ENCODE results near the gene ZNF804A. TPM values are rescaled to one million over a fixed set of nuclear protein-coding genes. Genes with fewer than 3 reads are reported as not detected.

Gene ZNF804A
- total and polyA plus RNA-seq, 8 donors, result 0.03 to 3.7 (median 0.33) TPM; not detected in 2

DNA sequence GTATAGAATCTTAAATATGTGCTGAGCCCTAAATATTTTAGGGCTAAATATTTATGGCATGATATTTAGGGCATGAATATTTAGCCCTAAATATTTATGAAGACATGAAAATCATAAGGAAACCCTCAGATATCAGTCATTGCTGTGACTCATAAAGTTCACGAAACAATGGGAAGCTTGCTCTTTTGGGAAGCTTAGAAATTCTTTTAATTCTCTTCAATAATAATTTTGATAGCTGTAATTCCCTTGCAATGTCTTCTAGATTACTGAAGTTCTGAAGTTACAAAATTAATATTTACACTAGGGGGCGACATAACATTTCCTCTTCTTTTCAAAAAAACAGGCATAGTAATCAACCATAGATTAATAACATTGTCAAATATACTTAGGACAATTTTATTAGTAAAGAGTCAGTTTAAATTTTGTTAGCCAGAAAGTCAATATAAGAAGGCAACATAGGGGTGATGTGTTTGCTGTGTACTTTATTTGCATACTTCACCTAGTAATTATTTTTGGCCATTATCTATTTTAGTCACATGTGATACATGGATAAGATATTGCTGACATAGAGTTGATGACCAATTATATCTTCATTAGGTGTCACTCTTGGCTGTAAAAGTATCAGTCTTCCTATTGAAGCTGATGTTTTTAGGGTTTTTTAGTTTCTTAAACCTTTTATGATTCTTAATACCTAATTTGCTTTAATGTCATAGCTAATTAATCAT, 13.2 kb downstream of the ZNF804A start:
- no peaks in the 10 kb centered on the region for H3K36me3 ChIP-seq
- H3K27me3 ChIP-seq, result no peaks in the 10 kb centered on the region
- no peaks in the 10 kb centered on the region for H3K4me1 ChIP-seq
- 34 to 41% (median 41%) methylated on average over 2 of the region's 2 CpGs for WGBS, 5 donors
- no peak overlapping the region for H3K4me3 ChIP-seq
- no peak overlapping the region for H3K27ac ChIP-seq
- TF ChIP-seq POLR2A (IDR thresholded peaks at IDR 0.05) (no peak), POLR2AphosphoS5 (IDR thresholded peaks at IDR 0.05) (no peak), EP300 (IDR thresholded peaks at IDR 0.05) (no peak)
- TF ChIP-seq, protein P1, sequence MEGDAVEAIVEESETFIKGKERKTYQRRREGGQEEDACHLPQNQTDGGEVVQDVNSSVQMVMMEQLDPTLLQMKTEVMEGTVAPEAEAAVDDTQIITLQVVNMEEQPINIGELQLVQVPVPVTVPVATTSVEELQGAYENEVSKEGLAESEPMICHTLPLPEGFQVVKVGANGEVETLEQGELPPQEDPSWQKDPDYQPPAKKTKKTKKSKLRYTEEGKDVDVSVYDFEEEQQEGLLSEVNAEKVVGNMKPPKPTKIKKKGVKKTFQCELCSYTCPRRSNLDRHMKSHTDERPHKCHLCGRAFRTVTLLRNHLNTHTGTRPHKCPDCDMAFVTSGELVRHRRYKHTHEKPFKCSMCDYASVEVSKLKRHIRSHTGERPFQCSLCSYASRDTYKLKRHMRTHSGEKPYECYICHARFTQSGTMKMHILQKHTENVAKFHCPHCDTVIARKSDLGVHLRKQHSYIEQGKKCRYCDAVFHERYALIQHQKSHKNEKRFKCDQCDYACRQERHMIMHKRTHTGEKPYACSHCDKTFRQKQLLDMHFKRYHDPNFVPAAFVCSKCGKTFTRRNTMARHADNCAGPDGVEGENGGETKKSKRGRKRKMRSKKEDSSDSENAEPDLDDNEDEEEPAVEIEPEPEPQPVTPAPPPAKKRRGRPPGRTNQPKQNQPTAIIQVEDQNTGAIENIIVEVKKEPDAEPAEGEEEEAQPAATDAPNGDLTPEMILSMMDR (IDR thresholded peaks at IDR 0.05), result peak in 1 of 7 experiments; percentile 17
- intact Hi-C loops (cut with DNase I; ENCODE audit: low total_unique reads), result no loop called here
- DNase-seq, result peak in 1 of 2 donors; percentile 21
- peaks cover 0 to 21% (median 2%) of the 10 kb centered on the region in 4 donors for H3K9me3 ChIP-seq

DNA sequence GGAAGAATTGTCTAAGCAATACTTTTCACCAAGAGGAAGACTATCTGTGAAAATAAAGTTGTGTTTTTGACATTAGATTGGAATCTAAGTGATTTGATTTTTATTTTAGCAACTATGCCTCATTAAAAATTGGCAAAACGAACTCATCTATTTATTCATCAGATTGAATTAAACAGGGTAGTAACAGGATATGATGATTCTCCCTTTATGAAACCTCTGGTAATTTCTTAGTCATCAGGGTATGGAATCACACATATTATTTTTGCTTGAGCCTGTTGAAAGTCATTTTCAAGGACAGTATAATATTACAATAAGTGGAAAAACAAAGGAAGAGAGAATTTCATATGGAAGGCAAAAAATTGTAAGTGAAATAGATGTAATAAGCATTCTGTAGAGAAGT, 22.0 kb downstream of the ZNF804A start:
- DNase-seq, result no peak
- TF ChIP-seq EP300 (IDR thresholded peaks at IDR 0.05) (no peak), POLR2A (IDR thresholded peaks at IDR 0.05) (no peak), POLR2AphosphoS5 (IDR thresholded peaks at IDR 0.05) (no peak)
- TF ChIP-seq, protein P1 (IDR thresholded peaks at IDR 0.05), result no peak
- intact Hi-C loops (cut with DNase I; ENCODE audit: low total_unique reads), result no loop called here
- 37 to 50% (median 44%) methylated on average over 1 of the region's 1 CpG for WGBS, 5 donors
- no peak overlapping the region for H3K4me3 ChIP-seq
- H3K27ac ChIP-seq, result no peak overlapping the region
- no peaks in the 10 kb centered on the region for H3K4me1 ChIP-seq
- peaks cover 0 to 2% (median 0%) of the 10 kb centered on the region in 4 donors for H3K9me3 ChIP-seq
- no peaks in the 10 kb centered on the region for H3K36me3 ChIP-seq
- no peaks in the 10 kb centered on the region for H3K27me3 ChIP-seq

DNA sequence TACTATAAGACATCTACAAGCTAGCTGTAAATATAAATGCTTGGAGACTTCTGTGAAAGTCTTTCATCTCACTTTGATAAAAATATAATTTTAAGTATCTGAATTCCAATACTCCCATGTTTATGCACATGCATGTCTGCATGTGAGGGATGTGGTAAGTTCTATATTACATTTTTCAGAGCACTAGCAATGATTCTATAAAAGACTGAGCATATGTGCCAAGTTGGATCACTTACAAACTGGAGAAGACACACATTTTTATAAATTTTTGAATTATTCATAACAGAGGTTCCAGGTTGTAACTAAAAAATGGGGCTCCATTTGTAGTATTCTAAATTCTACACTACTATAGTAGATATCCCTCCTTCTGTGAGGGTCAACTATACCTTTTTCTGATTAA, 26.0 kb downstream of the ZNF804A start:
- no peaks in the 10 kb centered on the region for H3K9me3 ChIP-seq
- H3K4me1 ChIP-seq, result no peaks in the 10 kb centered on the region
- no peak for TF ChIP-seq POLR2A (IDR thresholded peaks at IDR 0.05)
- no peak overlapping the region for H3K4me3 ChIP-seq
- H3K27ac ChIP-seq, result no peak overlapping the region
- H3K36me3 ChIP-seq, result no peaks in the 10 kb centered on the region
- DNase-seq, result no peak
- intact Hi-C loops (cut with DNase I; ENCODE audit: low total_unique reads), result no loop called here
- H3K27me3 ChIP-seq, result no peaks in the 10 kb centered on the region

DNA sequence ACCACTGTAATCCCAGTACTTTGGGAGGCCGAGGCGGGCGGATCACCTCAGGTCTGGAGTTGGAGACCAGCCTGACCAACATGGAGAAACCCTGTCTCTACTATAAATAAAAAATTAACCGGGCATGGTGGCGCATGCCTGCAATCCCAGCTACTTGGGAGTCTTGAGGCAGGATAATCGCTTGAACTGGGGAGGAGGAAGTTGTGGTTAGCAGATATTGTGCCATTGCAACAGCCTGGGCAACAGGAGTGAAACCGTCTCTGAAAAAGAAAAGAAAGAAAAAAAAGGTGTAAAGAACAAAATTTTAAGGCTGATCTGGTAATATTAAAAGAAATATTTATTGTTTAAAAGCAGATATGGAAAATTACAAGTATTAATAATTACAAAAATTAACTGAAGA, 29.7 kb downstream of the ZNF804A start:
- no peaks in the 10 kb centered on the region for H3K36me3 ChIP-seq
- no peak for TF ChIP-seq EP300 (IDR thresholded peaks at IDR 0.05)
- no peak for TF ChIP-seq POLR2AphosphoS5 (IDR thresholded peaks at IDR 0.05)
- TF ChIP-seq POLR2A (IDR thresholded peaks at IDR 0.05), result no peak
- TF ChIP-seq, protein P1 (IDR thresholded peaks at IDR 0.05), result no peak
- H3K27me3 ChIP-seq, result no peaks in the 10 kb centered on the region
- intact Hi-C loops (cut with DNase I; ENCODE audit: low total_unique reads), result no loop called here
- no peak overlapping the region for H3K27ac ChIP-seq
- no peaks in the 10 kb centered on the region for H3K9me3 ChIP-seq
- WGBS, 5 donors, result 82 to 89% (median 87%) methylated on average over 7 of the region's 7 CpGs
- H3K4me3 ChIP-seq, result no peak overlapping the region
- no peak for DNase-seq
- H3K4me1 ChIP-seq, result no peaks in the 10 kb centered on the region

DNA sequence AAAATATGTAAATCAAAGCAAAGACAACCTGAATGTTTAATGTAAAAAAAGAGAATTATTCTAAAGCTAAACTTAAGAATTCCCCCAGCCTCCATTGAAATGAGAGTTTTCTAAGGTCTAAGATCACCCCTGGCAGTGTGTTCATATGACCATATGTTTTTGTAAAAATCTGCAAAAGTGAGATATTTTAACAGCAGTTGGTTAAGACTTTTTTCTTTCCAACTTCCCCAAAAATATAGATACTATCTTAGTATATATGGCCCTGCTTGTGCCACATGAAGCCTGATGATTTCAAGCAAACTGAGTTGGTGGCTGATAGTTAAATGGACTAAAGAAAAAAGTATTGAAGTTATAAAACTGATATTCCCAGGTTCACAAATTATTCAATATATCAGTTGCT, 35.4 kb downstream of the ZNF804A start:
- Histone ChIP-seq H3K4me3 (no peak overlapping the region), H3K4me1 (no peaks in the 10 kb centered on the region), H3K9me3 (no peaks in the 10 kb centered on the region), H3K27me3 (no peaks in the 10 kb centered on the region), H3K36me3 (no peaks in the 10 kb centered on the region), H3K27ac (no peak overlapping the region)
- TF ChIP-seq EP300 (IDR thresholded peaks at IDR 0.05), result no peak
- no peak for DNase-seq
- intact Hi-C loops (cut with DNase I; ENCODE audit: low total_unique reads), result no loop called here
